Retinal pigment epithelial cell (primary cell): ENCODE results near the gene DLGAP4.
"Not testable (repeated sequence)": the region's sequence is repeated elsewhere in the genome, so short reads cannot be mapped to it uniquely, and the experiment has no call there.

Source experiments
- DNase-seq: peaks from one replicate; pipeline ENCODE4 v3.0.0-alpha.2; 2010; ENCODE audit warnings: low read depth
- H3K4me3 ChIP-seq: 2 replicates; pipeline ENCODE4 v1.5.1; 2011; ENCODE audit warnings: mild to moderate bottlenecking, low read length, control low read depth, moderate library complexity
- TF ChIP-seq, protein P1 (sequence below): conservative IDR thresholded peaks from 2 replicates; pipeline ENCODE4 v1.5.1; 2011; ENCODE audit warnings: low read depth, low read length, control low read depth, inconsistent platforms

DLGAP4 gene

DNA sequence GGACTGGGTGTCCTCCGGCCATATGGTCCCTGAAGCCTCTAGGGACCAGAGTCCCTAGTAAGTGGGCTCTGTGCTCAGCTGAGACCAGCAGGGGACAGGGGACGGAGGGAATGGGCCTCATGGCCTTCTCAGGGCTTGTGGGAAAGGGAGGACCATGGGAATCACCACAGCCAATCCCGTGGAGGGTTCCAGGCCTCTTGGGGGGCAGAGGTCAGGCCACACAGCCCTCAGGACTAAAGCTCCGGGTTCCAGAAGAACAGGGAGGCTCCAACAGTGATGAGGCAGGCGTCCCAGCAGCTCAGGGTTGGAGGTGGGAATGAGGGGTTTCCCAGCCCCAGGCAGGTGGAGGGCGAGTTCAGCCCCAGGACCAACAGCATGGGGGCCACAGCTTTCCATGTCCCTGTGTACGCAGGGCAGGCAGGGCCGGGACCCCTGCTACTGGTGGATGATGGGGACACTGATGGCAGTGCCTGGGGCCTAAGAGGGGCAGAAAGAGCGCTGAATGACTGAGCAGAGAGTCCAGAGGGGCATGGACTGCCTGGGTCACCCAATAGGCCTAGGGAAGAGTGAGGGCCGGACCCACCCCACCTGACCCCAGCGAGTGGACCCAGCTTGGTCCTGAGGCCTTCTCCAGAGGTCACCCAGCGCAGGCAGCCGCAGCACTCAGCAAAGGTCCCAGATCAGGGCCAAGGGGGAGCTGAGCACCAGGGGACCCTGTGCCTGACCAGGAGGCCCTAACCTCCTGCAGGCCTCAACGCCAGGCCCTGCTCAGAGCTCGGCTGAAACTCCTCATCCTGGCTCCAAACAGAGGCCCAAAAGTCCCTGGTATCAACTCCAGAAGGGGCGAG is 244.0 kb downstream of the DLGAP4 start:
- DNase-seq, result no peak
- TF ChIP-seq, protein P1, sequence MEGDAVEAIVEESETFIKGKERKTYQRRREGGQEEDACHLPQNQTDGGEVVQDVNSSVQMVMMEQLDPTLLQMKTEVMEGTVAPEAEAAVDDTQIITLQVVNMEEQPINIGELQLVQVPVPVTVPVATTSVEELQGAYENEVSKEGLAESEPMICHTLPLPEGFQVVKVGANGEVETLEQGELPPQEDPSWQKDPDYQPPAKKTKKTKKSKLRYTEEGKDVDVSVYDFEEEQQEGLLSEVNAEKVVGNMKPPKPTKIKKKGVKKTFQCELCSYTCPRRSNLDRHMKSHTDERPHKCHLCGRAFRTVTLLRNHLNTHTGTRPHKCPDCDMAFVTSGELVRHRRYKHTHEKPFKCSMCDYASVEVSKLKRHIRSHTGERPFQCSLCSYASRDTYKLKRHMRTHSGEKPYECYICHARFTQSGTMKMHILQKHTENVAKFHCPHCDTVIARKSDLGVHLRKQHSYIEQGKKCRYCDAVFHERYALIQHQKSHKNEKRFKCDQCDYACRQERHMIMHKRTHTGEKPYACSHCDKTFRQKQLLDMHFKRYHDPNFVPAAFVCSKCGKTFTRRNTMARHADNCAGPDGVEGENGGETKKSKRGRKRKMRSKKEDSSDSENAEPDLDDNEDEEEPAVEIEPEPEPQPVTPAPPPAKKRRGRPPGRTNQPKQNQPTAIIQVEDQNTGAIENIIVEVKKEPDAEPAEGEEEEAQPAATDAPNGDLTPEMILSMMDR, result no peak
- no peak overlapping the region for H3K4me3 ChIP-seq

GRCh38 chr20:36550790-36551299 is 244.7 kb downstream of the DLGAP4 start:
- no peak overlapping the region for H3K4me3 ChIP-seq
- DNase-seq, result no peak
- TF ChIP-seq, protein P1, result no peak

GRCh38 chr20:36555248-36555647 is 249.1 kb downstream of the DLGAP4 start:
- TF ChIP-seq, protein P1, result no peak
- DNase-seq, result no peak

GRCh38 chr20:36562724-36563123 is 256.6 kb downstream of the DLGAP4 start:
- DNase-seq, result no peak
- TF ChIP-seq, protein P1, result no peak
- H3K4me3 ChIP-seq, result no peak overlapping the region

More at GRCh38 chr20:36555248-36555647, 249.1 kb downstream of the DLGAP4 start:
- no peak overlapping the region for H3K4me3 ChIP-seq

GRCh38 chr20:36563374-36563773 is 257.2 kb downstream of the DLGAP4 start:
- H3K4me3 ChIP-seq, result no peak overlapping the region
- DNase-seq, result no peak
- TF ChIP-seq, protein P1, result no peak

DNA sequence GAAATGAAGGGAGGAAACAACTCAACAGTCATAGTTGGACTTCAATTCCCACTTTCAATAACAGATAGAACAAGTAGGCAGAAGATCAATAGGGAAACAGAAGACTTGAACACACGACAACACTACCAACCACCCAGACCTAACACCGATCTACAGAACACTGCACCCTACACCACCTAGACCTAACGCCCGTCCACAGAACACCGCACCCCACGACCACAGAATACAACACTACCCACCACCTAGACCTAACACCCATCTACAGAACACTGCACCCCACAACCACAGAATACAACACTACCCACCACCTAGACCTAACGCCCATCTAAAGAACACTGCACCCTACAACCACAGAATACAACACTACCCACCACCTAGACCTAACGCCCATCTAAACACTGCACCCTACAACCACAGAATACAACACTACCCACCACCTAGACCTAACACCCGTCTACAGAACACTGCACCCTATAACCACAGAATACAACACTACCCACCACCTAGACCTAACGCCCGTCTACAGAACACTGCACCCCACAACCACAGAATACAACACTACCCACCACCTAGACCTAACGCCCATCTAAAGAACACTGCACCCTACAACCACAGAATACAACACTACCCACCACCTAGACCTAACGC is 258.1 kb downstream of the DLGAP4 start:
- DNase-seq, H3K4me3 ChIP-seq: not testable (repeated sequence)

DNA sequence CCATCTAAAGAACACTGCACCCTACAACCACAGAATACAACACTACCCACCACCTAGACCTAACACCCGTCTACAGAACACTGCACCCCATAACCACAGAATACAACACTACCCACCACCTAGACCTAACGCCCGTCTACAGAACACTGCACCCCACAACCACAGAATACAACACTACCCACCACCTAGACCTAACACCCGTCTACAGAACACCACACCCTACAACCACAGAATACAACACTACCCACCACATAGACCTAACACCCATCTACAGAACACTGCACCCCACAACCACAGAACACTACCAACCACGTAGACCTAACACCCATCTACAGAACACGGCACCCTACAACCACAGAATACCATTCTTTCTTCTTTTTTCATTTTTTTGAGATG is 258.6 kb downstream of the DLGAP4 start:
- not testable (repeated sequence) for DNase-seq, H3K4me3 ChIP-seq

DNA sequence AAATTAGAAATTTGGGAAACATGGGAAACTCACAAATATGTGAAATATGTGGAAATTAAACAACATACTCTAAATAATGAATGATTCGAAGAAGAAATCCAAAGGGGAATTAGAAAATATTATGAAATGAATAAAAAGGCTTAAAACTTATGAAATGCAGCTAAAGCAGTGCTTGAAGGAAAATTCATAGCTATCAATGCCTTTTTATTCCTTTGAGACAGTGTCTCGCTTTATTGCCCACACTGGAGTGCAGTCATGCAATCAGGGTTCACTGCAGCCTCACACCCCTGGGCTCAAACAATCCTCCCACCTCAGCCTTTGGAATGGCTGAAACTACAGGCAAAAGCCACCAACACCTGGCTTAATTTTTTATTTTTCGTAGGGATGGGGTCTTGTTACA is 259.4 kb downstream of the DLGAP4 start:
- no peak overlapping the region for H3K4me3 ChIP-seq
- DNase-seq, result no peak
- TF ChIP-seq, protein P1, result no peak
